ENCODE measurements around the gene IL7R. TPM values are rescaled to one million over a fixed set of nuclear protein-coding genes. Genes with fewer than 3 reads are reported as not detected.

Gene IL7R
- total RNA-seq, 1 experiment from 2014 or later: 0.98 TPM

DNA sequence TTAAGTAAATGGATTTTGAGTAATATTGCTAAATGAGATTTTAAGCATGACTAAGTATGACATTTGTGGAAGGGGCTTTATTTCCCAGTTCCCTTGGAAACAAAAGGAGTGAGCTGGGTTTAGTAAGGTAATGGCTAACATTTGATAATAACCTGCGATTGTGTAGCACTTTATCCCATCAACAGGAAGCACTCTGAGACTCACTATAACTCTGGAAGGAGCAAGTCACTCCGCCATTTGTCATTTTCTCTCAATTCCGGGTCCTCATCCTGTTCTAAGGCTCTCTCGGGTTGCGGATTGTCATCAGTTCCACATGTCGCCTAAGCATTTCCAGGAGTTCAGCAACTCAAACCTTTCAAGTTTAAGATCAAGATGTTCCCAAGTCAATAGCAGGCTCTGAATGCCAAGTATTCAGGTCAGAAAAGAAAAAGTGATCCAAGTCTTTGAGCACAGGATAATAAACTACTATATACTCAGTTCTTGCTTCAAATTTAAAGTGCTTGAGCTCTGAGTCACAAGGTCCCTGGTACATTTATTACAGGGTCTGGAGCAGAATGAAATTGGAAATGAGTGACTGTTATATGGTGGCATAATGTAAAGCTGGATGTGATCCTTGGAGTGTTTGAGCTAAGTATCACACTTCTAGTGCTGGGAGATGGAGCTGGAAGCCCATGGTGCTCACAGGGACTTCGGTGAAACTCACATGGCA is 42.4 kb downstream of the IL7R start:
- Histone ChIP-seq H3K9me3 (ENCODE audit: control insufficient read depth in 1 of 2, insufficient read depth in 1 of 2, low read depth in 1 of 2, low read length in 2 of 2) (no peaks in the 10 kb centered on the region), H3K27ac (ENCODE audit: low read depth, low read length) (no peak overlapping the region), H3K36me3 (ENCODE audit: control insufficient read depth in 1 of 2, insufficient read depth in 2 of 2, low read length in 2 of 2) (no peaks in the 10 kb centered on the region), H3K4me3 (replicated peaks in 1 of 2; ENCODE audit: low read depth in 1 of 2, low read length in 2 of 2) (no peak overlapping the region), H2AFZ (ENCODE audit: low read depth, low read length, poor library complexity, severe bottlenecking) (no peak overlapping the region), H3K9ac (ENCODE audit: low read length) (no peak overlapping the region), H3K27me3 (ENCODE audit: insufficient read depth, low read length) (peaks cover 19% of the 10 kb centered on the region; the same call in 1 of the 2 replicates), H3K4me1 (ENCODE audit: control insufficient read depth in 1 of 2, insufficient read depth in 2 of 2, low read length in 2 of 2) (no peaks in the 10 kb centered on the region), H4K20me1 (ENCODE audit: insufficient read depth) (no peaks in the 10 kb centered on the region), H3K9me2 (ENCODE audit: insufficient read depth) (no peaks in the 10 kb centered on the region), H3K79me2 (ENCODE audit: insufficient read depth, low read length) (no peaks in the 10 kb centered on the region), H3K4me2 (ENCODE audit: low read length) (no peak overlapping the region)
- POLR2A ChIA-PET: no interaction called here
- ATAC-seq (no peak), DNase-seq (ENCODE audit: low read depth, low spot score) (no peak)
- no TSS peak for BruUV-seq (replicated peaks)
- RAD21 ChIA-PET (ENCODE audit: low non-redundant PET in 1 of 2, low total read pairs in 2 of 2, uncharacterized antibody in 2 of 2, unreplicated experiment in 2 of 2): no interaction called here
- no peak for TF ChIP-seq EZH2 (IDR thresholded peaks at IDR 0.05)
- no peak for TF ChIP-seq ZFX (IDR thresholded peaks at IDR 0.05)
- no peak for TF ChIP-seq SIN3A (IDR thresholded peaks at IDR 0.05; ENCODE audit: low read depth)
- no peak for TF ChIP-seq ZNF274 (IDR thresholded peaks at IDR 0.05; ENCODE audit: low read depth, low read length)
- no peak for TF ChIP-seq POLR2A (IDR thresholded peaks at IDR 0.05; ENCODE audit: borderline replicate concordance, extremely low read depth, insufficient read depth, insufficient read length)
- no peak for TF ChIP-seq RAD21 (IDR thresholded peaks at IDR 0.05; ENCODE audit: low read depth)
- TF ChIP-seq, protein P1, sequence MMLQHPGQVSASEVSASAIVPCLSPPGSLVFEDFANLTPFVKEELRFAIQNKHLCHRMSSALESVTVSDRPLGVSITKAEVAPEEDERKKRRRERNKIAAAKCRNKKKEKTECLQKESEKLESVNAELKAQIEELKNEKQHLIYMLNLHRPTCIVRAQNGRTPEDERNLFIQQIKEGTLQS (IDR thresholded peaks at IDR 0.05): no peak
- no peak for TF ChIP-seq MAX (IDR thresholded peaks at IDR 0.05)
- TF ChIP-seq ELF1 (IDR thresholded peaks at IDR 0.05; ENCODE audit: borderline replicate concordance, low read depth): no peak
- TF ChIP-seq CEBPB (IDR thresholded peaks at IDR 0.05; ENCODE audit: low read depth): no peak
- intact Hi-C loops (cut with micrococcal nuclease): no loop called here
- CTCF ChIA-PET: no interaction called here

DNA sequence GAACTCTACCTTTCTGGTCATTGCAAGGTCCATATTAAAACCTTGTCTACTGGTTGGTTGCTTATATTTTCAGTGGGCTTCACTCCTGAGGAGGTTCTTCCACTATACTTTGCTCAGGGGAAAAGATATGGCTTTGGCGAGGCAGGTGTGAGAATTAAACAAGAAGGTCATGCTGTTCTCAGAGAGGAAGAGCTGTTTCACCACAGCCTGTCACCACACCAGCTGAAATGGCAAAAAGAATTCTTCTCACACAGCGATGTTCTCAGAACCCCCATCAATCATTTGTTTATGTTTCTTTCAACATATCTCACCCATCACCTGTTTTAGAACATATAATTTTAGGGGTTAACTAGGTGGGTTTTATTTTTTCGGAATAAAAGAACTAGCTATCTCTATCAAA is 43.1 kb downstream of the IL7R start:
- ChIA-PET CTCF (no interaction called here), RAD21 (ENCODE audit: low non-redundant PET in 1 of 2, low total read pairs in 2 of 2, uncharacterized antibody in 2 of 2, unreplicated experiment in 2 of 2) (no interaction called here), POLR2A (no interaction called here)
- intact Hi-C loops (cut with micrococcal nuclease): no loop called here
- BruUV-seq (replicated peaks): no TSS peak
- Histone ChIP-seq H3K4me1 (ENCODE audit: control insufficient read depth in 1 of 2, insufficient read depth in 2 of 2, low read length in 2 of 2) (no peaks in the 10 kb centered on the region), H3K9ac (ENCODE audit: low read length) (no peak overlapping the region), H3K36me3 (ENCODE audit: control insufficient read depth in 1 of 2, insufficient read depth in 2 of 2, low read length in 2 of 2) (no peaks in the 10 kb centered on the region), H3K79me2 (ENCODE audit: insufficient read depth, low read length) (no peaks in the 10 kb centered on the region), H4K20me1 (ENCODE audit: insufficient read depth) (no peaks in the 10 kb centered on the region), H3K27me3 (ENCODE audit: insufficient read depth, low read length) (peaks cover 19% of the 10 kb centered on the region; the same call in 1 of the 2 replicates), H3K9me3 (ENCODE audit: control insufficient read depth in 1 of 2, insufficient read depth in 1 of 2, low read depth in 1 of 2, low read length in 2 of 2) (no peaks in the 10 kb centered on the region), H2AFZ (ENCODE audit: low read depth, low read length, poor library complexity, severe bottlenecking) (no peak overlapping the region), H3K27ac (ENCODE audit: low read depth, low read length) (no peak overlapping the region), H3K4me2 (ENCODE audit: low read length) (no peak overlapping the region), H3K9me2 (ENCODE audit: insufficient read depth) (no peaks in the 10 kb centered on the region), H3K4me3 (replicated peaks in 1 of 2; ENCODE audit: low read depth in 1 of 2, low read length in 2 of 2) (no peak overlapping the region)
- TF ChIP-seq CEBPB (IDR thresholded peaks at IDR 0.05; ENCODE audit: low read depth) (no peak), ZFX (IDR thresholded peaks at IDR 0.05) (no peak)
- ATAC-seq: no peak
- DNase-seq (ENCODE audit: low read depth, low spot score): no peak

Measured in HCT116 (cell line).